Activated CD8-positive, alpha-beta memory T cell treated with anti-CD3 and anti-CD28 coated beads for 4 hours (primary cell): ENCODE results near the gene SLC24A3.

Experiments used
- DNase-seq, 2 donors: peaks; one replicate each; pipeline ENCODE4 v3.0.0-alpha.2; 2020; ENCODE audit warnings: low read depth in 2 of 2

Gene SLC24A3

GRCh38 chr20:19341348-19342053, 129.1 kb downstream of the SLC24A3 start:
- no peak for DNase-seq

- no peak for DNase-seq
Measured at GRCh38 chr20:19344341-19344740, 131.9 kb downstream of the SLC24A3 start.

- no peak for DNase-seq
Measured at GRCh38 chr20:19347943-19348456, 135.6 kb downstream of the SLC24A3 start.

GRCh38 chr20:19348582-19348981, 136.1 kb downstream of the SLC24A3 start:
- no peak for DNase-seq

GRCh38 chr20:19349879-19350278, 137.4 kb downstream of the SLC24A3 start:
- no peak for DNase-seq

- DNase-seq: no peak
Measured at GRCh38 chr20:19351542-19351941, 139.1 kb downstream of the SLC24A3 start.

- no peak for DNase-seq
Measured at GRCh38 chr20:19354950-19355349, 142.5 kb downstream of the SLC24A3 start.

GRCh38 chr20:19361790-19362189, 149.3 kb downstream of the SLC24A3 start:
- no peak for DNase-seq

- DNase-seq: no peak
Measured at GRCh38 chr20:19363476-19363875, 151.0 kb downstream of the SLC24A3 start.

GRCh38 chr20:19367591-19367990, 155.1 kb downstream of the SLC24A3 start:
- no peak for DNase-seq

GRCh38 chr20:19368351-19368750, 155.9 kb downstream of the SLC24A3 start:
- DNase-seq: no peak

GRCh38 chr20:19370076-19371075, 157.9 kb downstream of the SLC24A3 start:
- no peak for DNase-seq

GRCh38 chr20:19371112-19371511, 158.7 kb downstream of the SLC24A3 start:
- DNase-seq: no peak

GRCh38 chr20:19374216-19374615, 161.8 kb downstream of the SLC24A3 start:
- DNase-seq: no peak

- DNase-seq: no peak
Measured at GRCh38 chr20:19375395-19375794, 163.0 kb downstream of the SLC24A3 start.

- DNase-seq: no peak
Measured at GRCh38 chr20:19375801-19376200, 163.4 kb downstream of the SLC24A3 start.

- DNase-seq: no peak
Measured at GRCh38 chr20:19376451-19377229, 164.2 kb downstream of the SLC24A3 start.

GRCh38 chr20:19378058-19378457, 165.6 kb downstream of the SLC24A3 start:
- no peak for DNase-seq

GRCh38 chr20:19380211-19380610, 167.8 kb downstream of the SLC24A3 start:
- DNase-seq: no peak

GRCh38 chr20:19381947-19382346, 169.5 kb downstream of the SLC24A3 start:
- DNase-seq: no peak

GRCh38 chr20:19382386-19383340, 170.2 kb downstream of the SLC24A3 start:
- no peak for DNase-seq
